ENCODE results near the gene EFCAB9.

DNA sequence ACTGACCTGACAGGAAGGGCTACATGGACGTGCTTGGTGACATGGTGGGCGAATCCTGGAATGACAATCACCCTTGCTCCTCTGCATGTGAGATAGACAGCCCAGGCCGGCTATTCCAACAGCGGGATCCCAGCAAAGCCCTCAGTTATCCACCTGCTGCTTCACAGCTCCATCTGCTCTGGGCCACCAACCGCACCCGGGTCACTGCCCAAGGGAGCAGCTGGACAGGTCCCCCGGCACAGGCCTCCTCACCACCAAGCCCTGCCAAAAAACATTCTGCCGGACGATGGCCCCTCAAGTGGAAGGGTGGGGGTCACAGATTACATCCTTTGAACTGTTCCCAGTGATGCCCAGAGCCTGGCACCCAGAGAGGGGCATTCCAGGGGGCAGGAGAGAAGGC, 45.6 kb upstream of the EFCAB9 start:
- TF ChIP-seq, protein P1, sequence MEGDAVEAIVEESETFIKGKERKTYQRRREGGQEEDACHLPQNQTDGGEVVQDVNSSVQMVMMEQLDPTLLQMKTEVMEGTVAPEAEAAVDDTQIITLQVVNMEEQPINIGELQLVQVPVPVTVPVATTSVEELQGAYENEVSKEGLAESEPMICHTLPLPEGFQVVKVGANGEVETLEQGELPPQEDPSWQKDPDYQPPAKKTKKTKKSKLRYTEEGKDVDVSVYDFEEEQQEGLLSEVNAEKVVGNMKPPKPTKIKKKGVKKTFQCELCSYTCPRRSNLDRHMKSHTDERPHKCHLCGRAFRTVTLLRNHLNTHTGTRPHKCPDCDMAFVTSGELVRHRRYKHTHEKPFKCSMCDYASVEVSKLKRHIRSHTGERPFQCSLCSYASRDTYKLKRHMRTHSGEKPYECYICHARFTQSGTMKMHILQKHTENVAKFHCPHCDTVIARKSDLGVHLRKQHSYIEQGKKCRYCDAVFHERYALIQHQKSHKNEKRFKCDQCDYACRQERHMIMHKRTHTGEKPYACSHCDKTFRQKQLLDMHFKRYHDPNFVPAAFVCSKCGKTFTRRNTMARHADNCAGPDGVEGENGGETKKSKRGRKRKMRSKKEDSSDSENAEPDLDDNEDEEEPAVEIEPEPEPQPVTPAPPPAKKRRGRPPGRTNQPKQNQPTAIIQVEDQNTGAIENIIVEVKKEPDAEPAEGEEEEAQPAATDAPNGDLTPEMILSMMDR (IDR thresholded peaks at IDR 0.05): no peak
- TF ChIP-seq POLR2A (IDR thresholded peaks at IDR 0.05) (no peak), POLR2AphosphoS5 (IDR thresholded peaks at IDR 0.05) (no peak)
